SK-MEL-5 (cell line): ENCODE data around the gene CENPO. TPM values are rescaled to one million over a fixed set of nuclear protein-coding genes. Genes with fewer than 3 reads are reported as not detected.
"Not testable (repeated sequence)": the region's sequence is repeated elsewhere in the genome, so short reads cannot be mapped to it uniquely, and the experiment has no call there.

Experiments used
- DNase-seq: peaks from one replicate; pipeline ENCODE4 v3.0.0-alpha.2; 2016; ENCODE audit warnings: low read depth, low spot score
- in situ Hi-C: cut with HindIII; loops from 2 replicates; pipeline ENCODE4 v1.10.0; 2016; ENCODE audit warnings: low sequenced_read_pairs, high pct_unique_total_duplicates, low pct_unique_long_range_greater_than_20kb
- total RNA-seq: library from RNA; depleted of rRNA; stranded (reverse); fragments of >200 nt; shearing (Covaris generic); gene quantifications from 2 replicates; pipeline ENCODE4 v1.2.3, GENCODE V29; 2014

The CENPO gene
- total RNA-seq, 1 experiment from 2014 or later: 24.5 TPM

DNA sequence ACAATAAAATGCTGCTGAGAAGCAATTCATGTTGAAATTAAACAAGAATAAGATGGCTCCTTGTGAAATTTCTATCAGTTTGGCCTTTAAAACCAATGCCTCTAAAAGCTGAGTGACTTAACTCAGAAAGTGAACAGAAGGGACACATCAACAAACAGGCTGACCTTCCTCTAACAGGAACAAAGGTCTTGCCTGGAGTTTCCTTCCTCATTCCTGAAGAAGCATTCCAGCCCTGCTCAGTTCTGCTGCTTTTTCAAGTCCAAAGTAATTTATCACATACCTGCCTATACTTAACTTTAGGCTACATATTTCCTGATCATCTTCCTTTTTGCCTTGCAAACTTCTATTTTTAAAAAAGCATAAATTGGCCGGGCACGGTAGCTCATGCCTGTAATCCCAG, 14.1 kb upstream of the CENPO start:
- in situ Hi-C loops: no loop called here
- DNase-seq: no peak

DNA sequence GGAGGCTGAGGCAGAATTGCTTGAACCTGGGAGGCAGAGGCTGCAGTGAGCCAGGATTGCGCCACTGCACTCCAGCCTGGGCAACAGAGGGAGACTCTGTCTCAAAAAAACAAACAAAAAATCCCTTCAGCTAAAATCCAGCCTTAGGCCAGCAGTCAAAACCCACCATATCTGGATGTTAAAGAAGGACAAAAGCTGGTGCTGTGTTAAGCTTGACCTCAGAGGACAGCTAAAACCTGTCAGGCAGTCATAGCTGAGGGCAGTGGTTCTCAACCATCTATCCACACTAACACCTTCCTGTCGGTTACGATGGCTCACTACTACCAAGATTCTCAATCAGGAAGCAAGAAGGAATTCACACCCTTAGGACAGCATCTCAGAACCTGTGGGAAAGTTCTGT, 9.6 kb upstream of the CENPO start:
- peak; percentile 80 for DNase-seq
- in situ Hi-C loops: no loop called here

DNA sequence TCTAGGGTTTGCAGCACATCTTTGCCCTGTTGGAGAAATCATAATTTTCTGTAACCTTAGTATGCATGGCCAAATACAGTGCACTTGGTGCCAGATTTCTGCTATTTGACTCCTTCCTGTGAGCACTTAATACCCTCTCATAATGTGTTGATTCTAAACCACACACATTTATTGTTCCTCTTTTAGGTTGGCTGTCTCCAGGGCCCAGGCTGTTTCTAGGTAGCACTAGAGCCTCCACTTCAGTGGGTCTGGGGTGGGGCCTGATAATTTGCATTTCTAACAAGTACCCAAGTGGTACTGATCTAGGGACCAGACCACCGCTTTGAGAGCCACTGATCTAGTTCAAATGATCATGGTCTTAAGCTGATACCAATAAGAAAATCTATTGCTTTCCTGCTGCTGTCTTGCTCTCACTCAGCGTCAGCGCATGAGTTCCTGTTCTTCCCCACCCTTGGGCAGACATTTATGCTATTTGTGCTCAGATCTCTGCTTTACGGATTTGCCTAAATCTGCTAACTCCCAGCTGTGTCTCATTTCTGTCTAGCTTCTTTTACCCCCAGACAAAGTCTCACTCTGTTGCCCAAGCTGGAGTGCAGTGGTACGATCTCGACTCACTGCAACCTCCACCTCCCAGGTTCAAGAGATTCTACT, 7.4 kb upstream of the CENPO start:
- in situ Hi-C loops: no loop called here
- no peak for DNase-seq

DNA sequence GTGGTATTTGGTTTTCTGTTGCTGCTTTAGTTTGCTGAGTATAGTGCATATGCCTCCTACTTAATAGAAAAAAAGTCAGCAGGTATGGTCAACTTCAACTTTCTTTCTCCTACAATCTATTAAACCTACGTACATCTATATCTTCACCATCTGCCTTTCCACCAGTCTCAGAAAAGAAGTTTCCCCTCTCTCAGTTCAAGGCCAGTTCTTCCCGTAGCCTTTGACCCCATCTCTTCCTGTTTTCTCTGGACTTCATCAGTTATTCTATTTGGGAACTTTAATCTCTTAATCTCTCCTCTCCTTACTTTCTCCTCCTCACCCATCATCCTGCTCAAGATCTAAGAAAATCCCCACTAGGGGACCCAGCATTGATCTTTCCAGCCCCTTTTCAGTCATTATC, 5.7 kb upstream of the CENPO start:
- DNase-seq: no peak
- in situ Hi-C loops: no loop called here

DNA sequence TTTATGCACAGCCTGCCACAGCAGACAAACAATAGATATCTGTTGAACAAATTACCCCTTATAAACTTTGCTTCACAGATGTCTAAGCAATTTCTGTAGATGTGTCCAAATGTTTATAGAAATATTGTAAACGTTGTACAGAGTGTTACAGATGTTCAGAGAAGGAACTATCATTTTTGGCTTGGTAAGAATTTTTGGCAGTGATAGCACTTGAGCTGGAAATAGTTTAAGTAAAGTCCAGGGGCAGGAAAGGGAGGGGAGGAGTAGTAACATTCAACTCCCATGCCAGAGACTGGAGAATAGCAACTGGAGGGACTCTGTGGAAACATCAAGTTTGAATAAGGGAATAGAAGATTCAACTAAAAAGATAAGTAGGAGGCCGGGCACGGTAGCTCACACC, 4.4 kb upstream of the CENPO start:
- in situ Hi-C loops: no loop called here

DNA sequence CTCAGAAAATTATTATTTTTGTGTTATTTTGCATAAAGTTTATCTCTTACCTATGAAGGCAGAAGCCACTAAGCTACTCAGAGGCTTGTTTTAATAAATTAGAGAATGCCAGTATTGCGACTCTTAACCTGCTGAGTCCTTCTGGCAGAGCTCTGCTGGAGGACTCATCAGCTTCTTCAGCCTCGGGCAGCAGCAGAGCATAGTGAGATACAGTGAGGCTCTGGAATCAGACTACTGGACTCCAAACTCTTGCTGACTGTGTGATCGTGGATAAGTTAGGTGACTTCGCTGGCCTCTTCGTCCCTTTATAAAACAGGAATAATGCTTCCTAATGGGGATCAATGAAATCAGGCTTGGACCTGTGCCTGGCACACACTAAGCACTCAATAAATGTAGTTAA, 1.8 kb upstream of the CENPO start:
- in situ Hi-C loops: no loop called here
- peak; percentile 23 for DNase-seq

More for the DNA sequence above, 4.4 kb upstream of the CENPO start:
- no peak for DNase-seq

DNA sequence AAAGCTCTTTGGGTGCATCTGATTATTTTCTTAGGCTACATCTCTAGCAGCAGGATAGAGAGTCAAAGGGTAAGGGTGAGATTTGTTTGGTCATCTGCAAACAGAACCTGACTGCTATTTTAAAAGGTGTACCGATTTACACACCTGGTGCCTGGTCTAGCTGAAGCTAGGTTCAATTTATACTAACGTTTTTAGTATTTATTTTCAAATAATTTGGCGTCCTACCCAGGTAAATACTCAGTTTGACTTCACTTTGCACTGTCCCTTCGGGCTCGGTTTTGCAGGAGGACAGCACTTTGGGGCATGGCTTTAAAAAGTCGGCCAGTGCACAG, 717 bp upstream of the CENPO start:
- in situ Hi-C loops: no loop called here
- peak; percentile 5 for DNase-seq

DNA sequence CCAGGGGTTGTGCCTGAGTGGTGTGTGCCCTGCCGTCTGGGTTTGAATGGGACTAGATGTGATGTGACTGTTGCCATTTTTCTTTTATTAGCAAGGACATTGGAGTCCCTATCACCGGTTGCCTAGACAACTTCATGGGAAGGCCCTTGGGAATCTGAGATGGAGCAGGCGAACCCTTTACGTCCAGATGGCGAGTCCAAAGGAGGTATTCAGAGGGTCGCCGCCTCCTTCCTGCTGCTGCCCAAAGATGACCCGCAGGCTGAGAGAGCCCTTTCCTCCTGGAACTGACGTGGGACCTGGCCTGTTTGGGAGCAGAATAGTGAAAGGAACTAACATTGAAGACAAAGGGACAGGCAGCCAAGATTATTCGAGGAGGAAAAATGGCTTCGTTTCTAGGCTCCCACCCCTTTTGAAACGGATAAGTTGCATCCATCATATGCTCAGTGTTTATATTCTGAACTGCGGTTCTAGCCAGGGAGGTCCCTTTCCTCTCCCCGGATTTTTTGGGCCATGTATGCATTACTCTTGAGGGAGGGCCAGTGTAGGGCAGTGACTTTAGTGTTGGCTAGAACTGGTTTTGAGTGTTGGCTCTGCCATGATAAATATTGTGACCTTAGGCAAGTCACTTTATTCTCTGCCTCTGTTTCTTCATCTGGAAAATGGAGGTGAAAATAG, 673 bp downstream of the CENPO start:
- in situ Hi-C loops: no loop called here
- peak; percentile 49 for DNase-seq

DNA sequence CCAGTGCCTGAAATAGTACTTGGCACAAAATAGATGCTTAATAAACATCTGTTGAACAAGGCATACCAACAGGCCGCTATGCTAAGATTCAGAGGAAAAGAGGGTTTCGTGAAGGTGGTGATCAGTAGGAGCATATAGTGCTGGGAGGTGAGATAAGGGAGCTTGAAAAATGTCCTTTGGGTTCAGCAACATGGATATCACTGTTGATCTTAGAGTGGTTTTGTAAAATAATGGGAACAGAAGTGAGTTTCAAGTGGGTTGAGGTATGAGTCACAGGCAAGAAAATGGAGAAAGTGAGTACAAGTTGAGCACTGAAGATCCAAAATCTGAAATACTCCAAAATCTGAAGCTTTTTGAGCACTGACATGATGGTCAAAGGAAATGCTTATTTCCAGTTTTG, 4.4 kb downstream of the CENPO start:
- in situ Hi-C loops: no loop called here
- no peak for DNase-seq

DNA sequence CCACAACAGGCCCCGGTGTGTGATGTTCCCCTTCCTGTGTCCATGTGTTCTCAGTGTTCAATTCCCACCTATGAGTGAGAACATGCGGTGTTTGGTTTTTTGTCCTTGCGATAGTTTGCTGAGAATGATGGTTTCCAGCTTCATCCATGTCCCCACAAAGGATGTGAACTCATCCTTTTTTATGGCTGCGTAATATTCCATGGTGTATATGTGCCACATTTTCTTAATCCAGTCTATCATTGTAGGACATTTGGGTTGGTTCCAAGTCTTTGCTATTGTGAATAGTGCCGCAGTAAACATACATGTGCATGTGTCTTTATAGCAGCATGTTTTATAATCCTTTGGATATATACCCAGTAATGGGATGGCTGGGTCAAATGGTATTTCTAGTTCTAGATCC, 7.3 kb downstream of the CENPO start:
- in situ Hi-C loops: not testable (repeated sequence)

DNA sequence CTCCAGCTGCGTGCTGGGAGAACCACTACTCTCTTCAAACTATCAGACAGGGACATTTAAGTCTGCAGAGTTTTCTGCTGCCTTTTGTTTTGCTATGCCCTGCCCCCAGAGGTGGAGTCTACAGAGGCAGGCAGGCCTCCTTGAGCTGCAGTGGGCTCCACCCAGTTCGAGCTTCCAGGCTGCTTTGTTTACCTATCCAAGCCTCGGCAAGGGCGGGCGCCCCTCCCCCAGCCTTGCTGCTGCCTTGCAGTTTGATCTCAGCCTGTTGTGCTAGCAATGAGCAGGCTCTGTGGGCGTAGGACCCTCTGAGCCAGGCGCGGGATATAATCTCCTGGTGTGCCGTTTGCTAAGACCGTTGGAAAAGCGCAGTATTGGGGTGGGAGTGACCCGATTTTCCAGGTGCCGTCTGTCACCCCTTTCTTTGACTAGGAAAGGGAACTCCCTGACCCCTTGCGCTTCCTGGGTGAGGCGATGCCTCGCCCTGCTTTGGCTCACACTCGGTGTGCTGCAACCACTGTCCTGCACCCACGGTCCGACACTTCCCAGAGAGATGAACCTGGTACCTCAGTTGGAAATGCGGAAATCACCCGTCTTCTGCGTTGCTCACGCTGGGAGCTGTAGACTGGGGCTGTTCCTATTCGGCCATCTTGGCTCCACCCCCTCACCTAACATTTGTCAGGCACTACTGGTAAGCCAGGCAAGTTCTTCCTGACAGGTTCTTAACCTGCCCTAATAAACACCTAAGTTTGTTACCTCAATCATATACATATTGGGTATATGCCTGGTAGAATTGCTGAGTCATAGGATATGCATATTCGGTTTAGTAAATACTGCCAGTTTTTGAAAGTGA, 12.8 kb downstream of the CENPO start:
- DNase-seq, in situ Hi-C loops: not testable (repeated sequence)

More for the DNA sequence above, 7.3 kb downstream of the CENPO start:
- not testable (repeated sequence) for DNase-seq

DNA sequence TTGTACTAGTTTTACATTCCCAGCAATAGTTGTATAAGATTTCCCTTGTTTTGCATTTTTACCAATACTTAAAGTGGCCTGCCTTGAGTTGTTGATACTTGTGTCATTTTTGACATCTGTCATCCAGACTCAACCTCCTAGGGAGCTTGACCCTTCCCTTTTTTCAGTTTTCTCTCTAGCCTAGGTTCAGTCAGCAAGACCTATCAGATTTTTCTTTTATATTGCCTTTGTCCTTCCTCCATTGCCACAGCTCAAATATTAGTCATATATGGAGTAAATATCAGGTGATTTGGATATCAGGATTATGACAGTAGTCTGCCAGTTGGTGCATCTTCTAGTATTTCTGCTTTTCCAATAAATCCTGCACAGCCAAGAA, 13.4 kb downstream of the CENPO start:
- no peak for DNase-seq
- in situ Hi-C loops: no loop called here

DNA sequence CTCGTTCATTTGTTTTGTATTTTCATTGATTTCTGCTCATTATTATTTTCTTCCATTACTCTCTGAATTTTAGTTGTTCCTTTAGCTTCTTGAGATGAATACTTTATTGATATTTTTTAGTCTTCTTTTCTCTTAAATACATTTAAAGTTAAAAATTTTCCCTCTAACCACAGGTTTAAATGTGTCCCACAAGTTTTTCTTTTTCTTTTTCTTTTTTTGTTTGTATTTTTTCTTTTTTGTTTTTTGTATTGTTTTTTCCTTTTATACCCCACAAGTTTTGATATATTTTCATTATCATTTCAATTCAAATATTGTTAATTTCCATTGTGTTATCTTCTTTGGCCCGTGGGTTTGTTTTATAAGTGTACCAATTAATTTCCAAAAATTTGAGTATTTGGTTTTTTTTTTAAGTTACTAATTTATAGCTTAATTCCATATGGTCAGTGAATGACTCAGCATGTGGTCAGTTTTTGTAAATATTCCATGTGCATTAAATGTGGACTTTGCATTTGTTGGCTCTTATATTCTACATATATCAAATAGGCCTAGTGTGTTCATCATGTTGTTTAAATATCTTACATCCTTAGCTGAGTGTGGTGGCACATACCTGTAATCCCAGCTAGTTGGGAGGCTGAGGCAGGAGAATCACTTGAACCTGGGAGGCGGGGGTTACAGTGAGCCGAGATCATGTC, 16.2 kb downstream of the CENPO start:
- DNase-seq: no peak
- in situ Hi-C loops: no loop called here

DNA sequence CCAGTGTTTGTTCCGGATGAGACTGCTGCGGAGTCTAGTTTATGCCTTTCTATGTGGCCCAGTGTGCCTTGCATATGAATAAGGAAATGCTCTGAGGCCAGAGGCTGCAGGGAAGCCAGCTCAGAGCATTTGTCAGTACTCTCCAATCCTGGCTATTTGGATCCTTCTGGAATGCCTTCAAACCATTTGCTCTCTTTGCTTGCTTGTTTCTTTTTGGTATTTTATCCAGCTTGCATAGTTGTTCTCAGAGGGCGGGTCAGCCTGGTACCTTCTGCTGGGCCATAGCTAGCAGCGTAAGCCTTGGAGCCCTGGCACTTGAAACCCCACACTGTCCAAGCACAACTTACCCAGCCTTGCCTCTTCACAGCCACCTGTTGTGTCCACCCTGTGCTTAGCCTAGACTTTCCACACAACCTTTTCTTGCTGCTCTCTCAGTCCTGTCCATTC, 20.5 kb downstream of the CENPO start:
- DNase-seq: no peak
- in situ Hi-C loops: no loop called here

DNA sequence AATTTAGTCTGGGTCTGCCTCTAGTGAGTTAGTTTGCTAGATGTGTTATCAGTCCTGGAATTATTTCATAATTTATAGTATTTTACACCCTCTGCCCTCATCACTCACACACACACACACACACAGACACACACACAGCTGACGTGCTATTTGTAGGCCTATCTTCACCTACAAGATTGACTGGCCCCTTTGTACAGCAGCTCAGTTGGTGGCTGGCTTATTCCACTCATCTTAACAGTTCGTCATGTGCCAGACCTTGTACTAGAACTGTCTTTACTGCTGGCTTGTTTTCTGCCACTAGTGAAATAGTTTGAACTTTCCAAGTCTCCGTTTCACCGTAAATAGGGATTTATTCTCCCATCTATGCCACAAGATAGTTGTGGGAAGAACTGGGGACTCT, 21.3 kb downstream of the CENPO start:
- in situ Hi-C loops: no loop called here
- DNase-seq: no peak

DNA sequence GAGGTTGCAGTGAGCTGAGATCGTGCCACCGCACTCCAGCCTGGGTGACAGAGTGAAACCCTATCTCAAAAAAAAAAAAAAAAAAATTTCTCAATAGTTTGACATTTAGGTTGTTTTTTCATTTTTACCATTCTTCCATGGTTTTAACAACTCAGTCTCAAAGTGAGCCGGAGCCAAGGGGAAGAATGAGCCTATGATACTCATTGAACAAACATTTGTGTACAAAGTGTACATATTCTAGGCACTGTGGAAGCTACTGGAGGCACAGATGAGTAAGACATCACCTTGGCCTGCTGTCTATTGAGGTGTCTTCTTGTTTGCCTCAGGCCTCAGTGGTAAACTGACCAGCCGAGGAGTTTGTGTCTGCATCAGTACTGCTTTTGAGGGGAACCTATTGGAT, 21.9 kb downstream of the CENPO start:
- in situ Hi-C loops: no loop called here
- no peak for DNase-seq

DNA sequence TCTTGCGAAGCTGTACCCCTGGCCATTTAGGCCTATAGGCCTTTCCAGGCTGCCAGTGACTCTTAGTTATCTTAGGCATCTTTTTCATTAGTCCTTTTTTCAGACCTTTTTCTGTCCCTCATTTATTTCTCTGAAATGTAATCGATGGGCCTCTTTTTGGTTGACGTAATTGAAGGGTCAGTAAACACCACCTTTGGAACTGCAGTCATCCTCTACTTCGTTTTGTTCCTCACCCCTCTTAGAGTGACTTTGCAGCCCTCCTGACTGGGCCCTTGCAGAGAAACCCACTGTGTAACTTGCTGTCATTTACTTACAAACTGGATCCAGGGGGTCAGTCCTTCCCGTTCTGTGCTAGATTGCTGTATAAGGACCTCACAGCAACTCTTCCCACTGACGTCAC, 23.2 kb downstream of the CENPO start:
- in situ Hi-C loops: no loop called here
- no peak for DNase-seq

DNA sequence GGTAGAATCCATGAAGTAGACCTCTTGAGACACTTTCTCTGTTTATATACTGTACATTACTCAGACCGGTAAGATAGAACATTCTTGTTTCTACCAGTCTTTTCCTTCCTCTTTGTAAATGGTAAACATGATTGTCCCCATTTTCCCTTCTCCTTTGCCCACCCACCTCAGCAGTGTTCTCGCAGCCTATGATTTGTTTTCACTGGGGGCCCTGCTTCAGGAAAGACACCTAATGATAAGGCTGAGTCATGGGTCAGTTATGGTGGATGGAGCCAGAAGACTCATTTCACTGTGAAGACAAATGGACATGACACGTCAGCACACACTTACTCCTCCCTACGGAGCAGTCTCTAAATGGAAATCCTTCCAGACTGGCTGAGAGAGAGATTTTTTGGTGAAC, 23.7 kb downstream of the CENPO start:
- no peak for DNase-seq
- in situ Hi-C loops: no loop called here
